GM21526 (cell line): ENCODE results near the gene TMCO4.

Experiments used
- ATAC-seq: cut with Tn5 transposase; IDR thresholded peaks from one replicate; pipeline ENCODE4 v1.9.1; 2021; ENCODE audit warnings: moderate library complexity; ENCODE audit not compliant: unreplicated experiment, low FRiP score

TMCO4 gene

GRCh38 chr1:19723874-19724273, 75.8 kb downstream of the TMCO4 start:
- no peak for ATAC-seq

GRCh38 chr1:19720973-19721372, 78.7 kb downstream of the TMCO4 start:
- ATAC-seq = no peak

GRCh38 chr1:19720174-19720573, 79.5 kb downstream of the TMCO4 start:
- ATAC-seq = no peak

GRCh38 chr1:19717467-19717866, 82.2 kb downstream of the TMCO4 start:
- ATAC-seq = no peak

- no peak for ATAC-seq
Measured at GRCh38 chr1:19715334-19716203, 84.1 kb downstream of the TMCO4 start.

- ATAC-seq = no peak
Measured at GRCh38 chr1:19712928-19713327, 86.8 kb downstream of the TMCO4 start.

- ATAC-seq = peak; percentile 49
Measured at GRCh38 chr1:19710825-19711611, 88.7 kb downstream of the TMCO4 start.

- ATAC-seq = no peak
Measured at GRCh38 chr1:19709260-19709793, 90.4 kb downstream of the TMCO4 start.

- ATAC-seq = no peak
Measured at GRCh38 chr1:19708567-19709110, 91.1 kb downstream of the TMCO4 start.

- ATAC-seq = no peak
Measured at GRCh38 chr1:19706136-19706535, 93.6 kb downstream of the TMCO4 start.

GRCh38 chr1:19705464-19705863, 94.3 kb downstream of the TMCO4 start:
- ATAC-seq = no peak

GRCh38 chr1:19704247-19705113, 95.2 kb downstream of the TMCO4 start:
- ATAC-seq = no peak

- no peak for ATAC-seq
Measured at GRCh38 chr1:19703280-19703679, 96.4 kb downstream of the TMCO4 start.

GRCh38 chr1:19700079-19700777, 99.5 kb downstream of the TMCO4 start:
- no peak for ATAC-seq

- ATAC-seq = no peak
Measured at GRCh38 chr1:19698181-19698580, 101.5 kb downstream of the TMCO4 start.

- no peak for ATAC-seq
Measured at GRCh38 chr1:19696820-19697219, 102.9 kb downstream of the TMCO4 start.

GRCh38 chr1:19695772-19696171, 103.9 kb downstream of the TMCO4 start:
- ATAC-seq = no peak

GRCh38 chr1:19694298-19694697, 105.4 kb downstream of the TMCO4 start:
- no peak for ATAC-seq

- ATAC-seq = no peak
Measured at GRCh38 chr1:19690342-19690741, 109.4 kb downstream of the TMCO4 start.

- ATAC-seq = no peak
Measured at GRCh38 chr1:19689856-19690255, 109.9 kb downstream of the TMCO4 start.
